NOMO-1 treated with DMSO at 0.1 percent for 48 hours (cell line): ENCODE results near the gene PLEKHG2.

Experiments used
- DNase-seq: peaks from one replicate; lab custom pipeline; 2025; ENCODE audit not compliant: unreplicated experiment; lab: John Stamatoyannopoulos, UW

Gene PLEKHG2

DNA sequence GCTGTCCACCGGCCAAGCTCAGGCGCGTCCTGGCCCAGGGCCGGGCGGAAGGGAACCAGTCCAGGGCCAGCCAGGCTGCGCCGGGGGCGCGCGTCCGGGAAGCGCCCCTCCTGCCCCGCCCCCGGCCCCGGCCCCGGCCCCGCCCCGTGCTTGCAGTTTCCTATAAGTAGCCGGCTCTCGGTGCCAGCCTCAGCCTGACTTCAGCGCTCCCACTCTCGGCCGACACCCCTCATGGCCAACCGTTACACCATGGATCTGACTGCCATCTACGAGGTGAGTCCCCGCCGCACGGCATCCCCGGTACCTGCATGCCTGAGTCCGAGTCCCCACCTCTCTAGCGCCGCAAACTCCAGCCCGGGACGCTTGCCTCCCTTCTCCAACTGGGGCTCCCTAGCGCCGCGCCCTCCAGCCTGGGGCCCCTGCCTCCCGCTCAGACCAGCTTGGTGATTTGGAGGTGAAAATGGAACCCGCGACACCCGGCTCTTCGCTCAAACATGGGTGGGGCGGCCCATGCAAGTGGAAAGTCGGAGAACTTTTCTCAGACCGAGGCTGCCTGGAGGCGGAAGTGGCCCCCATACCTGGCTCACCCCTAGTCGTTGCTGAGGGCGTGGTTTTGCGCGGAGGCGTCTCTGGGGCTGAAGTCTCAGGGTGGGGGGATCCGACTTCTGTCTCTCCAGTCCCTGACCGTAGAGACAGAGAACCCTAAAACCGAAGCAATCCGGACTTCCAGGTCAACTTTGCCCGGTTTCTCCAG, 5.6 kb upstream of the PLEKHG2 start, which contains the start of gene ZFP36:
TSS of gene ZFP36 (plus strand) at position 192 of the 754 bp plus-strand sequence. CDS start at position 250, 58 bp downstream.
- peak; percentile 73 for DNase-seq

DNA sequence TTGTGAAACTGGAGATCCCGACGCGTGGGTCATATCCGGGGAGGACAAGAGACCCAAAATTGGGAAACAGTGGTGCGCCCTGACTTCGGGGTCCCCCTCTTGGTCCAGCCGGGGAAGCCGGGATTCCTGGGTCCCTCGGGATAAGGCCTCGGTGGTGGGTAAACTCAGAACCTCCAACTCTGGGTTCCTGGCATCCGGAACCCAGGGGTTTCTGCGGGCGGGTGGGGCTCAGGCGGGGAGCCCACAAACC, 5.1 kb upstream of the PLEKHG2 start:
- DNase-seq: no peak

DNA sequence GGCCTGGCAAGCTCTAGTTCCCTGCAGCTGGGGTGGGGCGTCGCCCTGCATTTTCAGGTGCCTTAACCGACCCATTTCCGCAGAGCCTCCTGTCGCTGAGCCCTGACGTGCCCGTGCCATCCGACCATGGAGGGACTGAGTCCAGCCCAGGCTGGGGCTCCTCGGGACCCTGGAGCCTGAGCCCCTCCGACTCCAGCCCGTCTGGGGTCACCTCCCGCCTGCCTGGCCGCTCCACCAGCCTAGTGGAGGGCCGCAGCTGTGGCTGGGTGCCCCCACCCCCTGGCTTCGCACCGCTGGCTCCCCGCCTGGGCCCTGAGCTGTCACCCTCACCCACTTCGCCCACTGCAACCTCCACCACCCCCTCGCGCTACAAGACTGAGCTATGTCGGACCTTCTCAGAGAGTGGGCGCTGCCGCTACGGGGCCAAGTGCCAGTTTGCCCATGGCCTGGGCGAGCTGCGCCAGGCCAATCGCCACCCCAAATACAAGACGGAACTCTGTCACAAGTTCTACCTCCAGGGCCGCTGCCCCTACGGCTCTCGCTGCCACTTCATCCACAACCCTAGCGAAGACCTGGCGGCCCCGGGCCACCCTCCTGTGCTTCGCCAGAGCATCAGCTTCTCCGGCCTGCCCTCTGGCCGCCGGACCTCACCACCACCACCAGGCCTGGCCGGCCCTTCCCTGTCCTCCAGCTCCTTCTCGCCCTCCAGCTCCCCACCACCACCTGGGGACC, 4.6 kb upstream of the PLEKHG2 start:
- DNase-seq: no peak

DNA sequence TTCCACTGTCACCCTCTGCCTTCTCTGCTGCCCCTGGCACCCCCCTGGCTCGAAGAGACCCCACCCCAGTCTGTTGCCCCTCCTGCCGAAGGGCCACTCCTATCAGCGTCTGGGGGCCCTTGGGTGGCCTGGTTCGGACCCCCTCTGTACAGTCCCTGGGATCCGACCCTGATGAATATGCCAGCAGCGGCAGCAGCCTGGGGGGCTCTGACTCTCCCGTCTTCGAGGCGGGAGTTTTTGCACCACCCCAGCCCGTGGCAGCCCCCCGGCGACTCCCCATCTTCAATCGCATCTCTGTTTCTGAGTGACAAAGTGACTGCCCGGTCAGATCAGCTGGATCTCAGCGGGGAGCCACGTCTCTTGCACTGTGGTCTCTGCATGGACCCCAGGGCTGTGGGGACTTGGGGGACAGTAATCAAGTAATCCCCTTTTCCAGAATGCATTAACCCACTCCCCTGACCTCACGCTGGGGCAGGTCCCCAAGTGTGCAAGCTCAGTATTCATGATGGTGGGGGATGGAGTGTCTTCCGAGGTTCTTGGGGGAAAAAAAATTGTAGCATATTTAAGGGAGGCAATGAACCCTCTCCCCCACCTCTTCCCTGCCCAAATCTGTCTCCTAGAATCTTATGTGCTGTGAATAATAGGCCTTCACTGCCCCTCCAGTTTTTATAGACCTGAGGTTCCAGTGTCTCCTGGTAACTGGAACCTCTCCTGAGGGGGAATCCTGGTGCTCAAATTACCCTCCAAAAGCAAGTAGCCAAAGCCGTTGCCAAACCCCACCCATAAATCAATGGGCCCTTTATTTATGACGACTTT, 3.9 kb upstream of the PLEKHG2 start:
- peak; percentile 14 for DNase-seq

DNA sequence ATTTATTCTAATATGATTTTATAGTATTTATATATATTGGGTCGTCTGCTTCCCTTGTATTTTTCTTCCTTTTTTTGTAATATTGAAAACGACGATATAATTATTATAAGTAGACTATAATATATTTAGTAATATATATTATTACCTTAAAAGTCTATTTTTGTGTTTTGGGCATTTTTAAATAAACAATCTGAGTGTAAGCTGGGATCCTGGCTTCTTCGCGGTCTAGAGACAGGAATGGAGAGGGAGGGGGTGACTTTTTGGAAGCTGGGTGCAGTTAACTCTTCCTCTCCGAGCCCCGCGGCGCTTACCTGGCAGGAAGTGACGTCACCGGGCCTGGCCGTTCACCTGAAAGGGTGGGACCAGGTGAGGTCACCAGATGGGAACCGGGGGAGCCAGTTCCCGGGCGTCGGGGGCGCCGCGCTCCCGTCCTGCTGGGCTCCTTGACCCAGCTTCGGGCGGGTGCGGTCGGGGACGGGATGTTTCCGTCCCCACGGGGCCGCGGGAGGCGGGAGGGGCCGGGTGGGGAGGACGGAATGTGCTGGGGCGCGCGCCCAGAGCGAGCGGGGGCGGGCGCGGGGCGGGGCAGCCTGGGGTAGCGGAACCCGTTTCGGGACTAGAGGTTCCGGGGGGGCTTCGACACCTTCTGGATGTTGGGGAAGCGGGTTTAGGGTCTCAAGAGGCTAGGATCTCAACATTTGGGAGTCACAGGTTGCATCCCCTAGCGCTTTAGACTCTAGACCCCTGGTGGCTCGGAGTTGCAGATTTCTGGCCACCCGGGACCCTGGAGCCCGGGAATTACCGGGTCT, 3.1 kb upstream of the PLEKHG2 start:
- peak; percentile 50 for DNase-seq

DNA sequence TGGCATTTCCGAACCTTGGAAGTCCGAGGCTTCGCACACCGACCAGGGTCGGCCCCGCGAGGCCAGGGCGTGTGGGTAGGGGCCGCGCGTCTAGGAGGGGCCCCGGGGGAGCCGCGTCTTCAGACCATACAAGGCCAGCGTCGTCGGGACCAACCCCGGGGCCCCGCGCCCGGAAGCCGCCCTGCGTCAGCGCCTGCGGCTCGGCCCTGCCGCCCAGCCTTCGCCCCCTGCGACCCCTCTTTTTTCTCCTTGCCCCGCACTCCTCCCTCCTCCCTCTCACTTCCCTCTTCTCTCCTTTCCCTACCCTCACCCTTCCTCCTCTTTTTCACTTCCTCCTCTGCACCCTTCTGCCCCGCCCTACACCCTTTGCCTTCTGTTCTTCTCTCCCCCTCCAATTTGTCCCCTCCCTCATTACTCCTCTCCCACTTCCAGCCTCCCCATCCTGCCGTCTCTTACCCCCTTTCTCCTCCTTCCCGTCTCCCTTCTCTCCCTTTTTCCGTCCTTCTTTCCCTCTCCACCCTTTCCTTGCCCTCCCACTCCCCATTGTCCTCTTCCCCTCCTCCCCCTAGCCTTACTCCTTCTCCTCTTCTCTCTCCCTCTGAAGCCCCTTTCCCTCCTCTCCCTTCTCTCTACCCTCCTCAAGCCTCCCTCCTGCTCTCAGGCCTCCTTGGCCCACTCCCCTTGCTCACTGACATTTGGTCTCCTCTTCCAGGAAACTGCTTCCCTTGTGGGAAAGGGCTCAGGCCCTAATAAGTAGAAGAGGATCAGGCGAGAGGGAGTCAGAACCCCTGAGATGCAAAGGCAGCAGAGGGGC, 2.2 kb upstream of the PLEKHG2 start:
- DNase-seq: peak; percentile 91

DNA sequence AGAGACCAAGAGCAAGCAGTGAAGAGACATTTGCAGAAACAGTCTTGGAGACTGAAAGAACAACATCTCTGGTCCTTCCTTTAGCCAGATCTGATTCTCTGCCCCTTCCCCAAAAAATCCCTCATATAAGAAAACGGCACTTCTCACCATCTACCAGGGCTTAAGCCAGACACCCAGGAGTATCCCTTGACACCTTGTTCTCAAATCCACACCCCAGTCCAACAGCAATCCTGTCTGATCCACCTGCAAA, 1.7 kb upstream of the PLEKHG2 start:
- no peak for DNase-seq

DNA sequence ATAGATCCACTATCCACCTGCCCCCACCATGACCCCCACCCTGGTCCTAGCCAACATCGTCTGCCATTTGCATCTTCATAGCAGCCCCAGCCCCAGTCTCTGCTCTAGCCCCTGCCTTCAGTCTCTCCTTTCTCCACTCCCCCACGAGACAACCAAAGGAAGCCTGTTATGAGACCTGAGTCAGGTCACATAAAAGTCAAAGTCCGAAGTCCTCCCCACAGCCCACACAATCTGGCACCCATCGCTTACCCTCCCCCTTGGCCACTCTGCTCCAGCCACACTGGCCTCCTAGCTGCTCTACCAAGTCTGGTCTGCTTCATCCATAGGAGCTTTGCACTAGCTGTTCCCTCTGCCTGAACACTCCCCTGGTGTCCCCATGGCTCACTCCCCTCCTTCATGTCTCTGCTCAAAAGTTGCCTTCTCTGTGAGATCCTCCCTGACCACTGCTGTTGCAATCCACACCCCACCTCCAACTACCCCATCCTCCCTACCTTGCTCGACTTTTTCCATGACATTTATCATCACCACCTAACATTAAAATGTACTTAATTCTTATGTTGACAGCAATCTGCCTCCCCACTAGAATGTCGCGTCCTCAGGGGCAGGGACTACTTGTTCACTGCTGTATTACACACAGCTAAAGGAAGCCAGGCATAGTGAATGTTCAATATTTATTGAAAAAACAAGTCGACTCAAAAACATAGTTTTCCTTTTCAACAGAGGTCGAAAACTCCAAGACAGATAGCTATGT, 1.2 kb upstream of the PLEKHG2 start:
- DNase-seq: peak; percentile 52

DNA sequence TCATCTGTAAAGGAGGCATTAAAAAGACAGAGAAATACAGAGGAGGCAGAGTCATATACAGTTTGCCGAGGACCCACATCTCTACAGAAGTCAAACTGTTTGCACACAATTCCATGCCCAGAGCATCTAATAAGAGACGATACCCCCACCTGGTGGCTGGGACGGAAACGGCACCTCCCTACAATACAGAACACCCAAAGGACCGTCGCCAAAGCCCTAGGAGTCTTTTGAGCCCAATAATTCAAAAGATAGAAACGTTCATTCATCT, 703 bp upstream of the PLEKHG2 start:
- peak; percentile 88 for DNase-seq

DNA sequence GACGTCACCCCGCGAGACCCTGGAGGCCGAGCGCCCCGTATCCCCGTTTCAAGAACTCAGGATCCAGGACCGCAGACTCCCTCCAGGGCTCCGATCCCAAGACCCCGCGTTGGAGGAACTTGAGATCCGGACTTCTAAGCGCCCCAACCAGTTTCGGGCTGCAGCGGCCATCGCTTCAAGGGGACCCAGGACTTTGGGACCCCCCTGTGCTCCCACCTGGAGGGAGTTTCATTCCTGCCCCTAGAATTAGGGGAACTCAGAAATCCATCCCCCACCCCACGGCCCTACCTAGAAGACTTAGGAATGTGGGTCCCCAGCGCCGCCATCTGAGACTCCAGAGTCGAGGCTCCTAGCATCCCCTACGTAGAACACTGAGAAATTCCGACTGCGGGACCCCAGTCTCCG, 400 bp downstream of the PLEKHG2 start:
- no peak for DNase-seq

DNA sequence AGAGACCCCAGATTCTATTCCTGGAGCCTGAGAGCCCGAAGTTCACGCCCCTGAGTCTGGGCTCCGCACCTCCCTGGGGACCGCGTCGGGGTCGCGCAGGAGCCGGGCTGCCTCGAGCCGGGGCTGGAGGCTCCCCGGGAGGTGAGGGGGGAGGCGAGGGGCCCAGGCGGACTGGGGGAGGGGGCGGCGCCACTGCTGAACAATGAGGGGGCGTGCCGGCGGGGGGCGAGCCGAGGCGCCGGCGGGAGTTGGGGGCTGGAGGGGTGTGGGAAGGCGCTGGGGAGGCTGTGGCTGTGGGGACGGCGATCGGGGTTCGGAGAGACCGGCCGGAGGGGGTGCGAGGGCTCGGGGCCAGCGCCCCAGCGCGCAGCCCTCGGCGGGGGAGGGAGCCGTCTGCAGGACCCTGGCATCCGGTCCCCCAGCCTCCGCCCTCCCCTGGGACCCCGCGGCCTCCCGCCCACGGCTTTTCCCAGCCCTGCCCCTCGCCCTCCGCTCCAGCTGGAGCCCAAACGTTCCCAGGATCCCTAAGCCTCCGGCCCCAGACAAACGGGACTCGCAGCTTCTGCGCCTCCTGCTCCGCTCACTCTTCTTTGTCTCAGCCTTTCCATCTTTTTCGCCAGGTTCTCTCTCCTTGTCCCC, 922 bp downstream of the PLEKHG2 start:
- DNase-seq: no peak

DNA sequence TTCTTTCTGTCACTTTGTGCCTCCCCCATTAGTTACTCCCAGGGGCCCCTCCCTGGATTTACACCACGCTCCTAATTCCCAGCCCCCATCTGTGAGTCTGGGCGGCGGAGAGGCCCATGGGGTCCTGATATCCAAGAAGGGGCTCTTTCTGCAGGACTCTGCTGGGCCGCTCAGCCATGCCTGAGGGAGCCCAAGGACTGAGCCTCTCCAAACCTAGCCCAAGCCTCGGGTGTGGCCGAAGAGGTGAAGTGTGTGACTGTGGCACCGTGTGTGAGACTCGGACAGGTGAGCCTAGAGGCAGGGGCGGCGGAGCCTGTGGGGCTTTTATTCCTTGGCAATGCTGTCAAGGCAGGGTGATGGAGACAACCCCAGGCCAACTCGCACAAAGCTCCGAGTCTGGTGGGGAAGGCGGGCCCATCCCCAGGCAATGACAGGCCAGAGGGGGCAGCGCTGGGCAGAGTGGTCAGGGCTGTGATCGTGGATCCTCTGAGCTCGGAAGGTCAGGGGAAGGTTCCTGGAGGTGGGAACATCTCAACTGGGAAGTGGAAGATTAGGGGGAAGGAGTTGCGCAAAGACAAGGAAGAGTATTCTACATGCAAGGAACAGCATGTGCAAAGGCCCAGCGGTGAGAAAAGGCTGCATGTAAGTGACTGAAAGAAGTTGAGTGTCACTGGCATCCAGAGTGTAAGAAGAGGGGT, 1.6 kb downstream of the PLEKHG2 start:
- DNase-seq: no peak

DNA sequence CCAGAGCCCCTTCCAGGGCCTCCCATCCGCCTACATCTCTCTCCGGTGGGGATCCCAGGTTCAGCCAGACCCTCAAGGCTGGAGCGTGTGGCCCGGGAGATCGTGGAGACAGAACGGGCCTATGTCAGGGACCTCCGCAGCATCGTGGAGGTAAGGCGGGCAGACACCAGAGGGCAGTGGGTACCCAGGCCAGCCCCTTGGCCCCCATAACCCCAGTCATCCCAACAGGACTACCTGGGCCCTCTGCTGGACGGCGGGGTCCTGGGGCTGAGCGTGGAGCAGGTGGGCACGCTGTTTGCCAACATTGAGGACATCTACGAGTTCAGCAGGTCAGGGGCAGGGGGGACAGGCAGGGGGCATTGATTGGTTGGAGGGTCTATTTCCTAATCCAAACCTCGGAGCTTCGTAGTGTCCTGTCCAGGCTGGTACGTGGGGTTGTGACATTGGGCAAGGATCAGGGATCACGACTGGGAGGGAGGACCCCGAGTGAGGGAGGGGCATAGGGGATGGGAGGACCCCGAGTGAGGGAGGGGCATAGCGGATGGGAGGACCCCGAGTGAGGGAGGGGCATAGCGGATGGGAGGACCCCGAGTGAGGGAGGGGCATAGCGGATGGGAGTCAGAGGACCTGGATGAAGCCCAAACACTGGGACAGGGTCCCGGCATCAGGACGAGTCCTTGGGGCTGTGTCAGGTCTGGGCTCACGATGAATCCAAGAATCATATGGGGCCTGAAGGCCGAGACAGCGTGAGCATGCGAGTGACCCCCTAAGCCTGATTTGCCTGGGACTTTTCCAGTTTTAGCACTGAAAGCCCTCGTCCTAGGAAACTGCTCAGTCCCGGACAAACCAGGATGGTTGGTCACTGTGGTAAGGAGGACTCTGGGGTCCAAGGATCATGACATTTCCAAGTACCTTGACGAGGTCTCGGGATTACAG, 2.9 kb downstream of the PLEKHG2 start:
- no peak for DNase-seq

DNA sequence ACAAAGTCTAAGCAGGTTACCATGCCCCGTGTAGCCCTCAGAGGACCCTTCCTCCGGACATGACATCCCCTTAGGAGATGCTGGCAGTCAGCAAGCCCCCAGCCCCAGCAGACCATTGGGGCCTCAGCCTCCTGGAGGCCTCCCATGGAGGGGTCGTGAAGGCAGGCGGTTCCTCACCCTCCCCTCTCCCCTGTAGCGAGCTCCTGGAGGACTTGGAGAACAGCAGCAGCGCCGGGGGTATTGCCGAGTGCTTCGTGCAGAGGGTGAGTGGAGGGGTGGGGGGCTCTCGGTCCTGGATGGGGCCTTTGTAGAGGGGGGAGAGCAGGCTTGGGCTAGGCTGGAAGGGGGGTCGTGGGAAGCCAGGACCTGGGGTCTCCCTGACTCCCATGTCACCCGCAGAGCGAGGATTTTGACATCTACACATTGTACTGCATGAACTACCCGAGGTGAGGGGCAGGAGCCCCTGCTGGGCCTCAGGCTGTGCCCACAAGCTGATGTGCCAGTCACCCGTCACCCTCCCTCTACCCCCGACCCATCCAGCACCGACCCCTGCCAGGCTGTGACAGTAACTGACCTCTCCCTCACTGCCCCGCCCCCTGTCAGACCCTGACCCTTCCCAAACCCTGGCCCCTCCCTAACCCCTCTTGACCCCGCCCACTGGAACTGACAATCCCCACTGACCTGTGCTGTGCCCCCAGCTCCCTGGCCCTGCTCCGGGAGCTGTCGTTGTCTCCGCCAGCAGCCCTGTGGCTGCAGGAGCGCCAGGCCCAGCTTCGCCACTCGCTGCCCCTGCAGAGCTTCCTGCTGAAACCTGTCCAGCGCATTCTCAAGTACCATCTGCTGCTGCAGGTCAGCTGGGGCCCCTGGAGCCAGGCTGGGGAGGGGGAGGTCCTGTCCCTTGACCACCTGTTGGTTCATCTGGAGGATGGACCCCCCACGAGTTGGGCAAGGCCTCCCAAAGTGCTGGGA, 4.0 kb downstream of the PLEKHG2 start:
- no peak for DNase-seq

DNA sequence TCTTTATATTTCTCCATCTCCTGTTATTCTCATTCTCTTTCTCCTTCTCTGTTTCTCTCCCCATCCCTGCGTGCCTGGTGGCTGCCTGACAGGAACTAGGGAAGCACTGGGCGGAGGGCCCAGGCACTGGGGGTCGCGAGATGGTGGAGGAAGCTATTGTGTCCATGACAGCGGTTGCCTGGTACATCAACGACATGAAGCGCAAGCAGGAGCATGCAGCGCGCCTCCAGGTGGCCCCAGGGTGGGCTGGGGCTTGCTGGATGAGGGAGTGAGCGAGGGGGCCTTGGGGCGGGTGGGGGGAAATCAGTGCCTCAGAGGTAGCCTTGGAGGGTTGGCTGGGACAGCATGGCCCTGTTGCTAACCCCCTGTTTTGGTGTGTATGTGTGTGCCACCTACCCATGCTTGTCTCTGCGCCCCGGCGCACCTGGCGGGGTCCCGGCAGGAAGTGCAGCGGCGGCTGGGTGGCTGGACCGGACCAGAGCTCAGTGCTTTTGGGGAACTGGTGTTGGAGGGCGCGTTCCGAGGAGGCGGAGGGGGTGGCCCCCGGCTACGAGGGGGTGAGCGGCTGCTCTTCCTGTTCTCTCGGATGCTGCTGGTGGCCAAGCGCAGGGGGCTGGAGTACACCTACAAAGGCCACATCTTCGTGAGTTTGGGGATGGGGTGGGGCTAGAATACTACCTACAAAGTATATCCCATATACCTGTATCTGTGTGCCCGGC, 5.2 kb downstream of the PLEKHG2 start:
- DNase-seq: no peak

DNA sequence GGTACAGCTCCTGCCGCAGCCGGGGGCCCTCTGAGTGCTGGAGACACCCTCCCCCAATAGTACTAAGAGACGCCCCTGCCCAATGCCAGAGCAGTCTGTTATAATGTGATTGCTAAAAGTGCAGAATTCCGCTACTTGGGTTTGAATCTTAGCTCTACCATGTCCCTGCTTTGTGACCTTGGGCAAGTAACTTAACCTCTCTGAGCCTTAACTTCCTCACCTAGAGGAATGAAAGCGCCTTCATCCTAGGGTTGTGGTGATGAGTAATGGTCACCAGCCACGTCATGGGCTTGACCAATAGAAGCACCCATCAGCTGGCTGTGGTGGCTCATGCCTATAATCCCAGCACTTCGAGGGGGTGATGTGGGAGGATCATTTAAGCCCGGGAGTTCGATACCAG, 6.5 kb downstream of the PLEKHG2 start:
- no peak for DNase-seq
